Common myeloid progenitor, CD34-positive (primary cell): Measurements from ENCODE around the gene TAF8.
A peak's percentile ranks its signal among the peaks of the same experiment; 100 is the strongest.

Source experiments
- CTCF ChIA-PET: fragments of 350-600 bp; sonication (Branson Sonifier 250); formaldehyde crosslinking; loops from one replicate; lab custom pipeline; 2021; ENCODE audit warnings: antibody characterized with exemption; lab: Charles Lee
- POLR2A ChIA-PET: fragments of 350-600 bp; sonication (Branson Sonifier 250); formaldehyde crosslinking; loops from one replicate; lab custom pipeline; 2021; ENCODE audit warnings: antibody characterized with exemption; lab: Charles Lee
- DNase-seq, 3 donors: peaks; one replicate each; pipeline versions ENCODE4 v3.0.0 to v3.0.0-alpha.2; 2013
- H3K27ac ChIP-seq, 2 experiments: 1 replicate in 1 of 2; 2 replicates in 1 of 2; pipeline ENCODE4 v1.7.0; 2013; ENCODE audit warnings: inconsistent platforms in 2 of 2, low read length in 2 of 2, mild to moderate bottlenecking in 2 of 2, low read depth in 1 of 2, moderate library complexity in 1 of 2; ENCODE audit not compliant: severe bottlenecking in 2 of 2, insufficient read depth in 1 of 2, poor library complexity in 1 of 2
- H3K27me3 ChIP-seq, 5 experiments: replicated peaks in 2 of 5; 1 replicate in 3 of 5; 2 replicates in 2 of 5; pipeline versions ENCODE4 v1.6.1 to v1.7.0; 2013; ENCODE audit warnings: low read length in 4 of 5, mild to moderate bottlenecking in 2 of 5, moderate library complexity in 2 of 5, inconsistent platforms in 1 of 5; ENCODE audit not compliant: insufficient read depth in 5 of 5, control insufficient read depth in 4 of 5
- H3K36me3 ChIP-seq, 4 experiments: 1 replicate in 2 of 4; 2 replicates in 2 of 4; pipeline versions ENCODE4 v1.6.1 to v1.7.0; 2013; ENCODE audit warnings: low read length in 3 of 4, control low read depth in 1 of 4, mild to moderate bottlenecking in 1 of 4; ENCODE audit not compliant: control insufficient read depth in 4 of 4, insufficient read depth in 4 of 4
- H3K4me1 ChIP-seq, 4 experiments: 1 replicate in 3 of 4; 2 replicates in 1 of 4; pipeline versions ENCODE4 v1.6.1 to v1.7.1; 2013; ENCODE audit warnings: low read length in 3 of 4, mild to moderate bottlenecking in 3 of 4, control low read depth in 1 of 4, inconsistent platforms in 1 of 4, moderate library complexity in 1 of 4; ENCODE audit not compliant: control insufficient read depth in 4 of 4, insufficient read depth in 4 of 4; ENCODE audit errors: control extremely low read depth in 1 of 4
- H3K4me3 ChIP-seq, 7 experiments: 1 replicate in 4 of 7; 2 replicates in 3 of 7; pipeline versions ENCODE4 v1.5.1 to v1.7.0; 2013; ENCODE audit warnings: mild to moderate bottlenecking in 7 of 7, low read length in 6 of 7, moderate library complexity in 6 of 7, inconsistent platforms in 2 of 7, low read depth in 2 of 7, control low read depth in 1 of 7; ENCODE audit not compliant: insufficient read depth in 4 of 7, control insufficient read depth in 1 of 7; ENCODE audit errors: extremely low read depth in 1 of 7
- H3K9me3 ChIP-seq, 5 experiments: 1 replicate in 4 of 5; 2 replicates in 1 of 5; pipeline versions ENCODE4 v1.6.1 to v1.7.1; 2013; ENCODE audit warnings: low read length in 4 of 5, mild to moderate bottlenecking in 2 of 5, inconsistent platforms in 1 of 5, low read depth in 1 of 5, moderate library complexity in 1 of 5; ENCODE audit not compliant: control insufficient read depth in 4 of 5, insufficient read depth in 2 of 5; ENCODE audit errors: control extremely low read depth in 1 of 5
- WGBS: methylation state at CpG from one replicate; pipeline ENCODE4 v1.1.5; 2013; ENCODE audit not compliant: insufficient coverage; 5-methylcytosine and 5-hydroxymethylcytosine counted together

The TAF8 gene

GRCh38 chr6:42010185-42010891 is 40.0 kb upstream of the TAF8 start:
- Histone ChIP-seq H3K27ac (peak overlapping the region in 1 of 2 experiments; percentile 72), H3K4me1 (peaks cover 32 to 58% (median 53%) of the 10 kb centered on the region in 4 experiments), H3K27me3 (no peaks in the 10 kb centered on the region), H3K36me3 (no peaks in the 10 kb centered on the region), H3K4me3 (peak overlapping the region in 5 of 7 experiments; percentile 1 to 63 (median 42)), H3K9me3 (no peaks in the 10 kb centered on the region)
- ChIA-PET POLR2A (interaction anchor here (1.4 kb wide), 1 partner anchor 23 kb away, joined by 4 read pairs; no protein-coding TSS in a partner anchor), CTCF (interaction anchor here (0.9 to 3.3 kb wide), 5 partner anchors 31 to 74 kb away, joined by 3 to 14 read pairs (median 4); no protein-coding TSS in a partner anchor)
- WGBS: 0% methylated on average over 6 of the region's 11 CpGs
- DNase-seq: peak; percentile 33 to 68 (median 59)

- CTCF ChIA-PET: interaction anchor here (0.9 to 1.0 kb wide), 2 partner anchors 30 to 65 kb away, joined by 4 read pairs; no protein-coding TSS in a partner anchor
- H3K27ac ChIP-seq: peak overlapping the region in 1 of 2 experiments; percentile 72
- no CpG with 5 or more reads among the region's 1 CpG for WGBS
- no peaks in the 10 kb centered on the region for H3K27me3 ChIP-seq
- H3K4me1 ChIP-seq: peaks cover 32 to 59% (median 53%) of the 10 kb centered on the region in 4 experiments
- no peaks in the 10 kb centered on the region for H3K36me3 ChIP-seq
- POLR2A ChIA-PET: interaction anchor here (1.4 kb wide), 1 partner anchor 23 kb away, joined by 4 read pairs; no protein-coding TSS in a partner anchor
- no peaks in the 10 kb centered on the region for H3K9me3 ChIP-seq
- H3K4me3 ChIP-seq: peak overlapping the region in 3 of 7 experiments; percentile 31 to 63 (median 42)
- DNase-seq: no peak
Measured at GRCh38 chr6:42010909-42011308, 39.4 kb upstream of the TAF8 start.

DNA sequence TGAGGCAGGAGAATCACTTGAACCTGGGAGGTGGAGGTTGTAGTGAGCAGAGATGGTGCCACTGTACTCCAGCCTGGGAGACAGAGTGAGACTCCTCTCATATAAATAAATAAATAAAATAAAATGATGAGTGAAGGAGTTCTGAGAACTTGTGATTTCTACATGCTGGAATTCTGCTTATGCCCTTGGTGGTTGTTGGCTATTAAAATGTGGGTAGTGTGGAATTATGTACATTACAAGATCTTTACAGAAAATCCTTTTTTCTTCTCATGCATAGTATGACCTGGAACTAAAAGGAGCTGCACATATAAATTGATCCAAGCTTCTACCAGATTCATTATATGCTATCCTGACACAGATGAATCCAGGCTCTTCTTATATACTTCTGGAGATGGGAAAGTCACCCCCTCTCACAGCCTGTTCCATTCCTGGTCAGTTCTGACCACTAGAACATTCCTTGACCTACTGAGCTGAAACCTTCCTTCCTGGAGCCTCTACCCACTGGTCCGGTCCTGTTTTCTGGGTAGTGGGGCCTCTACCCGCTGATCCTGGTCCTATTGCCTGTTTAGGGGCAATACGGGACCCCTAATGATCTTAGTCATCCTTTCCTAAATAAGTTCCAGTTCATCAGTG is 37.7 kb upstream of the TAF8 start:
- no peak for DNase-seq
- WGBS: 84% methylated on average over 2 of the region's 3 CpGs
- Histone ChIP-seq H3K4me1 (peaks cover 28 to 70% (median 63%) of the 10 kb centered on the region in 4 experiments), H3K27me3 (no peaks in the 10 kb centered on the region), H3K9me3 (no peaks in the 10 kb centered on the region), H3K36me3 (no peaks in the 10 kb centered on the region), H3K4me3 (no peak overlapping the region), H3K27ac (no peak overlapping the region)
- POLR2A ChIA-PET: interaction anchor here (0.6 kb wide), 1 partner anchor 10 kb away, joined by 3 read pairs; no protein-coding TSS in a partner anchor
- CTCF ChIA-PET: interaction anchor here (0.8 to 1.6 kb wide), 5 partner anchors 9 to 165 kb away, joined by 3 to 4 read pairs (median 3); partner anchors contain the start of genes BYSL and MED20

GRCh38 chr6:42013134-42013516 is 37.2 kb upstream of the TAF8 start:
- no peak for DNase-seq
- ChIA-PET POLR2A (interaction anchor here (0.6 kb wide), 1 partner anchor 11 kb away, joined by 3 read pairs; no protein-coding TSS in a partner anchor), CTCF (interaction anchor here (1.0 to 1.6 kb wide), 3 partner anchors 8 to 166 kb away, joined by 3 to 4 read pairs (median 3); no protein-coding TSS in a partner anchor)
- Histone ChIP-seq H3K27me3 (no peaks in the 10 kb centered on the region), H3K27ac (no peak overlapping the region), H3K4me3 (no peak overlapping the region), H3K4me1 (peaks cover 28 to 68% (median 61%) of the 10 kb centered on the region in 4 experiments), H3K36me3 (no peaks in the 10 kb centered on the region), H3K9me3 (no peaks in the 10 kb centered on the region)
- WGBS: 80% methylated on average over 1 of the region's 2 CpGs

- peaks cover 14 to 55% (median 36%) of the 10 kb centered on the region in 4 experiments for H3K4me1 ChIP-seq
- ChIA-PET POLR2A (interaction anchor here (1.0 kb wide), 1 partner anchor 78 kb away, joined by 3 read pairs; no protein-coding TSS in a partner anchor), CTCF (interaction anchor here (0.9 to 2.4 kb wide), 8 partner anchors 9 to 835 kb away, joined by 3 to 11 read pairs (median 4); no protein-coding TSS in a partner anchor)
- no peaks in the 10 kb centered on the region for H3K27me3 ChIP-seq
- peak; percentile 86 to 96 (median 94) for DNase-seq
- H3K9me3 ChIP-seq: no peaks in the 10 kb centered on the region
- no peaks in the 10 kb centered on the region for H3K36me3 ChIP-seq
- H3K27ac ChIP-seq: peak overlapping the region; percentile 7 to 66
- WGBS: 2% methylated on average over 3 of the region's 4 CpGs
- H3K4me3 ChIP-seq: peak overlapping the region in 4 of 7 experiments; percentile 1 to 49 (median 46)
Measured at GRCh38 chr6:42017021-42017643, 33.2 kb upstream of the TAF8 start.

DNA sequence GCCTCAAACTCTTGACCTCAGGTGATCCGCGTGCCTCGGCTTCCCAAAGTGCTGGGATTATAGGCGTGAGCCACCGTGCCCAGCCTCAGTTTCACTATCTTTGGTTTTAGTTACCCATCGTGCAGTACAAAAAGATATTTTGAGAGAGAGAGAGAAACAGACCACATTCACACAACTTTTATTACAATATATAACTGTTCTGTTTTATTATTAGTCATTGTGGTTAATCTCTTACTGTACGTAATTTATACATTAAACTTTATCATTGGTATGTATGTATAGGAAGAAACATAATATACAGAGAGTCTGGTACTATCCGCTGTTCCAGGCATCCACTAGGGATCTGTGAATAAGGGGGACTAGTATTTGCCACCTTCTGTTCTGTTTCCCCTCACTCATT is 29.4 kb upstream of the TAF8 start:
- peaks cover 21 to 66% (median 48%) of the 10 kb centered on the region in 4 experiments for H3K4me1 ChIP-seq
- POLR2A ChIA-PET: no interaction called here
- H3K9me3 ChIP-seq: no peaks in the 10 kb centered on the region
- no peaks in the 10 kb centered on the region for H3K27me3 ChIP-seq
- H3K27ac ChIP-seq: no peak overlapping the region
- CTCF ChIA-PET: interaction anchor here (1.0 kb wide), 1 partner anchor 10 kb away, joined by 4 read pairs; no protein-coding TSS in a partner anchor
- no peak overlapping the region for H3K4me3 ChIP-seq
- WGBS: 97% methylated on average over 4 of the region's 8 CpGs
- no peak for DNase-seq
- H3K36me3 ChIP-seq: peaks cover 0 to 2% (median 0%) of the 10 kb centered on the region in 4 experiments
